ENCODE data around the gene PSMA3.

- TF ChIP-seq EZH2 (IDR thresholded peaks at IDR 0.05; ENCODE audit: insufficient read depth, poor library complexity, severe bottlenecking) (no peak), EZH2phosphoT487 (IDR thresholded peaks at IDR 0.05; ENCODE audit: insufficient read depth, low read depth) (no peak)
Measured at GRCh38 chr14:58285132-58285531, 40.5 kb downstream of the PSMA3 start.

All from GM23248 (cell line).